Measurements from ENCODE around the gene EIF1AD.
A peak's percentile ranks its signal among the peaks of the same experiment; 100 is the strongest.

The EIF1AD gene

GRCh38 chr11:65965986-65966762, 35.8 kb downstream of the EIF1AD start:
- no peak overlapping the region for H3K4me3 ChIP-seq (ENCODE audit: low read depth, low read length)

GRCh38 chr11:65964906-65965305, 37.1 kb downstream of the EIF1AD start:
- DNase-seq: no peak
- Histone ChIP-seq H3K36me3 (replicated peaks) (peaks cover 54% of the 10 kb centered on the region), H3K27ac (no peak overlapping the region), H3K4me3 (ENCODE audit: low read depth, low read length) (no peak overlapping the region), H3K27me3 (replicated peaks) (no peaks in the 10 kb centered on the region)
- no peak for TF ChIP-seq CTCF (IDR thresholded peaks at IDR 0.05; ENCODE audit: low read depth, low read length, missing control alignments)
- in situ Hi-C loops (cut with HindIII; ENCODE audit: low pct_ligation_motif_present, low sequenced_read_pairs): no loop called here

More at GRCh38 chr11:65965986-65966762, 35.8 kb downstream of the EIF1AD start:
- H3K36me3 ChIP-seq (replicated peaks): peaks cover 54% of the 10 kb centered on the region
- no peak for DNase-seq
- H3K27ac ChIP-seq: no peak overlapping the region
- TF ChIP-seq CTCF (IDR thresholded peaks at IDR 0.05; ENCODE audit: low read depth, low read length, missing control alignments): no peak
- no peaks in the 10 kb centered on the region for H3K27me3 ChIP-seq (replicated peaks)
- in situ Hi-C loops (cut with HindIII; ENCODE audit: low pct_ligation_motif_present, low sequenced_read_pairs): no loop called here

GRCh38 chr11:65962141-65962564, 39.8 kb downstream of the EIF1AD start:
- no peak for TF ChIP-seq CTCF (IDR thresholded peaks at IDR 0.05; ENCODE audit: low read depth, low read length, missing control alignments)
- no peak overlapping the region for H3K27ac ChIP-seq
- H3K27me3 ChIP-seq (replicated peaks): no peaks in the 10 kb centered on the region
- in situ Hi-C loops (cut with HindIII; ENCODE audit: low pct_ligation_motif_present, low sequenced_read_pairs): no loop called here
- H3K36me3 ChIP-seq (replicated peaks): peaks cover 31% of the 10 kb centered on the region
- peak overlapping the region; percentile 81 for H3K4me3 ChIP-seq (ENCODE audit: low read depth, low read length)
- no peak for DNase-seq

GRCh38 chr11:65961267-65962140, 40.5 kb downstream of the EIF1AD start, which contains the start of gene SART1:
Gene SART1 (plus strand): TSS chr11:65961734. CDS start chr11:65961781, 47 bp downstream.
- H3K27ac ChIP-seq: peak within 1 kb of the TSS; percentile 84

GRCh38 chr11:65960824-65961266, 41.1 kb downstream of the EIF1AD start:
- Histone ChIP-seq H3K4me3 (ENCODE audit: low read depth, low read length) (peak overlapping the region; percentile 81), H3K36me3 (replicated peaks) (peaks cover 18% of the 10 kb centered on the region), H3K27ac (peak overlapping the region; percentile 84), H3K27me3 (replicated peaks) (no peaks in the 10 kb centered on the region)
- no peak for TF ChIP-seq CTCF (IDR thresholded peaks at IDR 0.05; ENCODE audit: low read depth, low read length, missing control alignments)
- in situ Hi-C loops (cut with HindIII; ENCODE audit: low pct_ligation_motif_present, low sequenced_read_pairs): no loop called here
- DNase-seq: peak; percentile 6

More at GRCh38 chr11:65961267-65962140, 40.5 kb downstream of the EIF1AD start, which contains the start of gene SART1:
- Histone ChIP-seq H3K27me3 (replicated peaks) (no peaks in the 10 kb centered on the region), H3K36me3 (replicated peaks) (peaks cover 24% of the 10 kb centered on the region), H3K4me3 (ENCODE audit: low read depth, low read length) (peak within 1 kb of the TSS; percentile 81)
- TF ChIP-seq CTCF (IDR thresholded peaks at IDR 0.05; ENCODE audit: low read depth, low read length, missing control alignments): no peak
- in situ Hi-C loops (cut with HindIII; ENCODE audit: low pct_ligation_motif_present, low sequenced_read_pairs): no loop called here
- peak; percentile 97 for DNase-seq

Measured in brain microvascular endothelial cell (primary cell).